Stimulated activated CD4-positive, alpha-beta T cell treated with anti-CD3 and anti-CD28 coated beads, Interleukin-12 subunit alpha, Interleukin-12 subunit beta, amount 100 ng/mL, for 24 hours (primary cell): ENCODE results near the gene ALDH4A1.

Experiments used
- DNase-seq, 2 experiments: peaks; one replicate each; pipeline ENCODE4 v3.0.0-alpha.2; 2020; ENCODE audit warnings: low read depth in 2 of 2

Gene ALDH4A1

DNA sequence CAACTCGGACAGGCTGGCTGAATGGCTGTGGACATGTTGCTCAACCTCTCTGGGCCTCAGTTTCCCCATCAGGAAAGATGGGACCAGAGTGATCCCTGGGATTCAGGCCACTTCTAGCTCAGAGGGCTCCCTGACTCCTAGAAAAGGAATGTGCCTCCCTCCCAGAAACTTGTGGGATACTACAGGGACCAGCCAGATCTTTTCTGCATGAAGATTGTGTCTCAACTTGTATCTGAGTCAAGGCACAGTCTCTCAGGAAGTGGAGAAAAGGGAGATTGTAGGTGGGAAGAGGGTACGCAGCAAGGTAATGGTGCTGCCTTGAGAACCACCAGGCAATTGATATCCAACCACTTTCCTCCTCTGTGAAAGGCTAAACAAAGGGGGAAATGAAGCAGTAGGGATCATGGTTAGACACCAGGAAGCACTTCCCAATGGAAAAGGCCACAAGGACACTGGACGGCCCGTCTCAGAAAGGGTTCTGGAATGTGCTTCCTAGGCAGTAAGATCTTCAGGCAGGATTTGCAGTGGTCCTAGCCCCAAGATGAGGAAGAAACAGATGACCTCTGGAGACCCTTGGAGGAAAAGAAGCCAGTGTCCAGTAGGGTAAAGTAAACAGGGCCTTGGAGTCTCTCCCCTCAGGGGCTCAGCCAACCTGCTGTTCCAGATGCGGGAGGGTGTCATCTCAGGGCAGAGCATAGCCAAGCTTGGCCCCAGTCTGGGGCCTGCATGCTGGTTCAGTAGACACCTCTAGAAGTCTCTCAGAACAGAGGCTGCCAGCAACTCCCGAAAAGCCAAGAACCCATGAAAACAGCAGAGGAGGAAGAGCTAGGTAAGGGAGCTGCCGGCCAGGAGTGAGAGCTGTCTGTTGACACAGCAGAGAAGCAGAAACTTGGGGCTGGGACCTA is 37.3 kb upstream of the ALDH4A1 start:
- no peak for DNase-seq

DNA sequence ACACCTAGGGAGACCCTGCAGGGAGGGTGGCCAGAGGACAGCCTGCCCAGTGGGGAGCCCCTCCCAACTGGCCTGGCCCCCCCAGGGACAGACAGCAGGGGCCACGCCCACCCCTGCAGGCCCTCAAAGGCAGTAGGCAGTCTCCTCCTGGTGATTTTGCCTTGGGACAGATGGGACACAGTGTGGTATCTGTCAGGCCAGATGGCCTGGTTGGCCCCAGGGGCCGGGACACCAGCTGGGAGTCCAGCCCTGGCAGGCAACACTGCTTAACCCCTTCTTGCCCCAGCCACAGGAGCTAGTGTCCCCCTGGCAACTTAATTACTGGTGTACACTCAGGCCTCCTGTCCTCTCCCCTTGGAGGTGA is 36.3 kb upstream of the ALDH4A1 start:
- DNase-seq, result no peak

DNA sequence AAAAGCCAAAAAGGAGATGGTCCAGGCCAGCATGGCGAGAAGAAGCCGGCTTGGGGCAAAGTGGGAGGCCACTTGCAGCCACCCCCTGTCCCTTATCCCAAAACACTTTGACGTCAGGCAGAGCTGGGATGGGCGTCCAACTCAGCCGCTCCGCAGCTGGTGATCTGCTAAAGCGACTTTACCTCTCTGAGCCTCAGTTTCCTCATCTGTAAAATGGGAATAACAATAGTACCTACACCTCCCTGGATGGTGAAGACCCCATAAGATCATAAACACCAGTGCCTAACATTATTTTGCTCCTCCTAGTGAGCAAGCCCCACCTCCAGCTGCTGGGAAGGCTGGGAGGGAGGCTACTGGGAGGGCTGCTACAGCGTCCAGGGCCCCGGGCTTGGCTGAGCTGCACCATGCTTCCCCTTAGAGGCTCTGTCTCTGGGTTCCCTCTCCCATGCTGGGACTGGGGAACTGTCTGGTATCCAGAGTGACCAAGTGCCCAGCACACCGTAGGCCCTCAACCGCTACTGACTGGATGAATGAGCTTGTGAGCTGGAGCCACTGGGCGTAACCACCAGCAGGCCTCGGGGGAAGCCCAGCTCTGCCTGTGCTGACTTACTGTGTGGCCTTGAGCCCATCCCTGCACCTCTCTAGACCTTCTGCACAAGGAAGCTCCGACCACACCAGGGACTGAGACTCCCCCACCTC is 35.8 kb upstream of the ALDH4A1 start:
- DNase-seq, result no peak

GRCh38 chr1:18937539-18937938 is 35.2 kb upstream of the ALDH4A1 start:
- DNase-seq, result no peak

GRCh38 chr1:18936814-18937481 is 34.6 kb upstream of the ALDH4A1 start:
- no peak for DNase-seq

- no peak for DNase-seq
Measured at GRCh38 chr1:18936471-18936813, 34.1 kb upstream of the ALDH4A1 start.

- DNase-seq, result no peak
Measured at GRCh38 chr1:18934205-18935000, 32.0 kb upstream of the ALDH4A1 start.

- no peak for DNase-seq
Measured at GRCh38 chr1:18932879-18933278, 30.5 kb upstream of the ALDH4A1 start.

DNA sequence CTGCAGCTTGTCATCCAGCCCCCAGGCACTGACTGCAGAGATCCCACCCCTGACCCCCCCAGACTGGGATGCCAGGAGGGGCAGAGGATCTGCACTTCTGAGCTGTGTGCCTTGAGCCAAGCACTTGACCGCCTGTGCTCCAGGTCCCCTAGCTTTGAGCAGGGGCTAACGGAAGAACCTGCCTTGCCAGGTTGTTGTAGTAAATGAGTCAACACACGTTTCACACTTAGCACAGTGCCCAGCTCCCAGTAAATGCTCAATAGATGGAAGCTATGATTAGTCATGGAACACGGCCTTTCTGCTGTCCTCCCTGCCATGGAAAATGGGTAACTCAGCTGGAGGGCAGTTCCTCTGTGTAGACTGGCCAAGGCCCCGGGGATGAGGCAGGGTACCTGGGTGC is 30.0 kb upstream of the ALDH4A1 start:
- no peak for DNase-seq

- no peak for DNase-seq
Measured at GRCh38 chr1:18931730-18932129, 29.4 kb upstream of the ALDH4A1 start.

- no peak for DNase-seq
Measured at GRCh38 chr1:18929686-18930085, 27.3 kb upstream of the ALDH4A1 start.

DNA sequence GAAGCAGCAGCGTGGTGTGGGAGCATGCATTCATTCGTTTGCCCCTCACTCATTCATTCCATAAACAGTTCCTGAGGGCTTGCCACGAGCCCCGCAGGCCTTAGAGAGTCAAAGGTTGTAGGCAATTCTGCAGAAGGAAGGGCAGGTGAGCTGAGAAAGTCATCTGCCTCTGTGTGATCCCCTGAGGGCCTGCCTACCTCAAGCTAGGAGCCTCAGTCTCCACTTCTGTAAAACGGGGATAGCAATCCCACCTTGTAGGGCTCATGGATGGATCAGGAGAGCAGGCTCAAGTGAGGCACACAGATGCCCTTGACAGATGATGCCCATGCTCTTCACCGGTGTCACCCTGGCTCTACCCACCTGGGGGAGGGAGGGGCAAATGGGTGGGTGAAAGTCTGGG is 26.6 kb upstream of the ALDH4A1 start:
- no peak for DNase-seq

- no peak for DNase-seq
Measured at GRCh38 chr1:18928406-18928805, 26.1 kb upstream of the ALDH4A1 start.

DNA sequence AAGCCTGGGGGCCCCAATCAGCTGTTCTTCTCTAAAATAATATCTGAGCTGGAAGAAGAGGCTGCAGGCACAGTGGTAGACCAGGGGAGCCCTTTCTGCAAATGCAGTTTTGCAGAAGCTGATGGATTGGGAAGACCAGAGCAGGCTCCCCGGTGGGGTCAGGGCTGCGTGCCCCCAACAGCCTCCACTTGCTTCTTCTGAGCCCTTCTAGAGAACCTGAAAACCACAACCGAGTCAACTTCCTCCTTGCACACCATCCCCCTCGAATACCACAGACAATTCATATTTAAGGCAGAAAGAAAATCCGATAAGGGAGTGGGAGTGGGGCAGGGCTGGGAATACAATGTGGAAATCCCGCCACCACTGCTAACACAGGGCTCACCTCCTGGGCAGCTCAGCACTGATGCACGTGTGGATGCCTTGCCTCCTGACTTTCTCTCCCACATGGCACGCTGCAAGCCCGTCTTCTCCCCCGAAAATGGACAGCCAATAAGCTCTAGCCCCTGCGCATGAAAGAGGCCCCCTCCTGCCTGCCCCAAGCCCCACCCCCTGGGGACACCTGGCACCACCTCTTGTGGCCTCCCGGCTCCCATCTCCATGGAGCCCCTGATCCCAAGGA is 25.4 kb upstream of the ALDH4A1 start:
- DNase-seq, result peak in 1 of 2 experiments; percentile 31

DNA sequence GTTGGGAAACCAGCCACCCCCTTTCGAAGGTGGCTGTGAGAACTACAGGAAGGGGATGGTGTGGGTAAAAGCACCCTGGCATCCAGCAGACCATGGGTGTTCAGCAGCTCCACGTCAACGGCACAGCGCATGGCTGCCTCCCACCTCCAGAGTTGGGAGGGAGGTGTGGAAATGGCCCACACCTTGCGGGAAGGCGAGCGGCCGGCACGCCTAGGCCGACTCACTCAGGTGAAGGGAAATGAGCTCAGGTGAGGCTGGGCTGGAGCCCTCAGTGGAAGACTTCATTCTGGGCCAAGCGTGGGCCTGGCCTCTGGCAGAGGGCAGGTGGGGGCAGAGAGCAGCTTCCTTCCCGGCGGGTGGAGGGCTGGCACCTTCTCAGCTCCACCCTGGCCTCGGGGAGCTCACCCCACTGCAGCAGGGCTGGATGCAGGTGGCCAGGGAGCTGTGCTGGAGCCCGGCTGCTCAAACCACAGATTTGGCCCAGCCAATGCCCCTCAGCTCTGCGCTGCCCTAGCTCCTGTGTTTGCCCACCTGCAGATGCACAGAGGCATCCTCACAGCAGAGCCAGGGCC is 24.8 kb upstream of the ALDH4A1 start:
- no peak for DNase-seq

- peak; percentile 73 to 77 for DNase-seq
Measured at GRCh38 chr1:18926315-18927081, 24.1 kb upstream of the ALDH4A1 start.

GRCh38 chr1:18925279-18925678 is 22.9 kb upstream of the ALDH4A1 start:
- DNase-seq, result no peak

- no peak for DNase-seq
Measured at GRCh38 chr1:18924221-18924691, 21.9 kb upstream of the ALDH4A1 start.

- no peak for DNase-seq
Measured at GRCh38 chr1:18923756-18924211, 21.4 kb upstream of the ALDH4A1 start.
